ENCODE data around the gene TMEM225B.

GRCh38 chr7:99596408-99596955, 1.6 kb upstream of the TMEM225B start:
- TF ChIP-seq CTCF (conservative IDR thresholded peaks at IDR 0.05 in 1 of 2, IDR thresholded peaks at IDR 0.05 in 1 of 2; ENCODE audit: extremely low read depth in 1 of 2, insufficient read depth in 1 of 2, low read depth in 1 of 2, low read length in 2 of 2) (no peak), EZH2 (IDR thresholded peaks at IDR 0.05; ENCODE audit: borderline replicate concordance, low read length) (no peak)

All from mammary epithelial cell (primary cell).